ENCODE measurements around the gene ZFAND3. TPM values are rescaled to one million over a fixed set of nuclear protein-coding genes. Genes with fewer than 3 reads are reported as not detected.

The ZFAND3 gene
- total RNA-seq, 1 donor from 2014 or later, result 131 TPM

GRCh38 chr6:38159596-38159995 lies 340.1 kb downstream of the ZFAND3 start:
- H3K27ac ChIP-seq (ENCODE audit: low read depth, low read length), result no peak overlapping the region
- no peak overlapping the region for H3K27ac Mint-ChIP-seq (ENCODE audit: unreplicated experiment)
- H3K4me1 Mint-ChIP-seq (ENCODE audit: low read depth, unreplicated experiment), result peaks cover 2% of the 10 kb centered on the region
- H3K79me2 ChIP-seq (ENCODE audit: insufficient read depth, low read length), result no peaks in the 10 kb centered on the region
- peaks cover 10% of the 10 kb centered on the region for H3K36me3 Mint-ChIP-seq (ENCODE audit: low read depth, unreplicated experiment)
- H4K20me1 ChIP-seq (ENCODE audit: insufficient read depth, low read length), result peaks cover 29% of the 10 kb centered on the region
- FAIRE-seq, result no peak
- no peak overlapping the region for H3K4me2 ChIP-seq (ENCODE audit: low read length)
- H3K4me3 Mint-ChIP-seq (ENCODE audit: unreplicated experiment), result no peak overlapping the region
- TF ChIP-seq EZH2 (IDR thresholded peaks at IDR 0.05; ENCODE audit: insufficient read depth, low read length), result no peak
- TF ChIP-seq, protein P1, sequence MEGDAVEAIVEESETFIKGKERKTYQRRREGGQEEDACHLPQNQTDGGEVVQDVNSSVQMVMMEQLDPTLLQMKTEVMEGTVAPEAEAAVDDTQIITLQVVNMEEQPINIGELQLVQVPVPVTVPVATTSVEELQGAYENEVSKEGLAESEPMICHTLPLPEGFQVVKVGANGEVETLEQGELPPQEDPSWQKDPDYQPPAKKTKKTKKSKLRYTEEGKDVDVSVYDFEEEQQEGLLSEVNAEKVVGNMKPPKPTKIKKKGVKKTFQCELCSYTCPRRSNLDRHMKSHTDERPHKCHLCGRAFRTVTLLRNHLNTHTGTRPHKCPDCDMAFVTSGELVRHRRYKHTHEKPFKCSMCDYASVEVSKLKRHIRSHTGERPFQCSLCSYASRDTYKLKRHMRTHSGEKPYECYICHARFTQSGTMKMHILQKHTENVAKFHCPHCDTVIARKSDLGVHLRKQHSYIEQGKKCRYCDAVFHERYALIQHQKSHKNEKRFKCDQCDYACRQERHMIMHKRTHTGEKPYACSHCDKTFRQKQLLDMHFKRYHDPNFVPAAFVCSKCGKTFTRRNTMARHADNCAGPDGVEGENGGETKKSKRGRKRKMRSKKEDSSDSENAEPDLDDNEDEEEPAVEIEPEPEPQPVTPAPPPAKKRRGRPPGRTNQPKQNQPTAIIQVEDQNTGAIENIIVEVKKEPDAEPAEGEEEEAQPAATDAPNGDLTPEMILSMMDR (IDR thresholded peaks at IDR 0.05; ENCODE audit: insufficient read depth, low read depth, low read length), result no peak
- H3K9me3 Mint-ChIP-seq (ENCODE audit: unreplicated experiment), result peaks cover 3% of the 10 kb centered on the region
- H3K4me1 ChIP-seq (ENCODE audit: insufficient read depth, low read length), result peaks cover 4% of the 10 kb centered on the region
- H2AFZ ChIP-seq (ENCODE audit: low read depth, low read length), result no peak overlapping the region
- no peaks in the 10 kb centered on the region for H3K9me3 ChIP-seq (ENCODE audit: insufficient read depth, low read depth, low read length)
- H3K27me3 Mint-ChIP-seq (ENCODE audit: low read depth, unreplicated experiment), result no peaks in the 10 kb centered on the region
- DNase-seq (ENCODE audit: low read depth), result no peak
- H3K4me3 ChIP-seq (ENCODE audit: insufficient read depth, low read depth, low read length), result no peak overlapping the region
- no peaks in the 10 kb centered on the region for H3K36me3 ChIP-seq (ENCODE audit: insufficient read depth, low read length)
- H3K27me3 ChIP-seq (ENCODE audit: insufficient read depth, low read length), result no peaks in the 10 kb centered on the region
- H3K9ac ChIP-seq (ENCODE audit: low read length), result no peak overlapping the region

GRCh38 chr6:38160831-38161230 lies 341.3 kb downstream of the ZFAND3 start:
- Mint-ChIP-seq H3K9me3 (ENCODE audit: unreplicated experiment) (peaks cover 3% of the 10 kb centered on the region), H3K27me3 (ENCODE audit: low read depth, unreplicated experiment) (no peaks in the 10 kb centered on the region), H3K4me3 (ENCODE audit: unreplicated experiment) (no peak overlapping the region), H3K36me3 (ENCODE audit: low read depth, unreplicated experiment) (peaks cover 6% of the 10 kb centered on the region), H3K27ac (ENCODE audit: unreplicated experiment) (no peak overlapping the region), H3K4me1 (ENCODE audit: low read depth, unreplicated experiment) (peaks cover 5% of the 10 kb centered on the region)
- no peak overlapping the region for H2AFZ ChIP-seq (ENCODE audit: low read depth, low read length)
- no peak overlapping the region for H3K9ac ChIP-seq (ENCODE audit: low read length)
- no peak overlapping the region for H3K4me2 ChIP-seq (ENCODE audit: low read length)
- H4K20me1 ChIP-seq (ENCODE audit: insufficient read depth, low read length), result peaks cover 22% of the 10 kb centered on the region
- FAIRE-seq, result no peak
- no peaks in the 10 kb centered on the region for H3K27me3 ChIP-seq (ENCODE audit: insufficient read depth, low read length)
- DNase-seq (ENCODE audit: low read depth), result no peak
- no peaks in the 10 kb centered on the region for H3K36me3 ChIP-seq (ENCODE audit: insufficient read depth, low read length)
- H3K27ac ChIP-seq (ENCODE audit: low read depth, low read length), result no peak overlapping the region
- H3K4me3 ChIP-seq (ENCODE audit: insufficient read depth, low read depth, low read length), result no peak overlapping the region
- no peaks in the 10 kb centered on the region for H3K9me3 ChIP-seq (ENCODE audit: insufficient read depth, low read depth, low read length)
- no peak for TF ChIP-seq EZH2 (IDR thresholded peaks at IDR 0.05; ENCODE audit: insufficient read depth, low read length)
- TF ChIP-seq, protein P1 (IDR thresholded peaks at IDR 0.05; ENCODE audit: insufficient read depth, low read depth, low read length), result no peak
- no peaks in the 10 kb centered on the region for H3K4me1 ChIP-seq (ENCODE audit: insufficient read depth, low read length)
- H3K79me2 ChIP-seq (ENCODE audit: insufficient read depth, low read length), result no peaks in the 10 kb centered on the region

DNA sequence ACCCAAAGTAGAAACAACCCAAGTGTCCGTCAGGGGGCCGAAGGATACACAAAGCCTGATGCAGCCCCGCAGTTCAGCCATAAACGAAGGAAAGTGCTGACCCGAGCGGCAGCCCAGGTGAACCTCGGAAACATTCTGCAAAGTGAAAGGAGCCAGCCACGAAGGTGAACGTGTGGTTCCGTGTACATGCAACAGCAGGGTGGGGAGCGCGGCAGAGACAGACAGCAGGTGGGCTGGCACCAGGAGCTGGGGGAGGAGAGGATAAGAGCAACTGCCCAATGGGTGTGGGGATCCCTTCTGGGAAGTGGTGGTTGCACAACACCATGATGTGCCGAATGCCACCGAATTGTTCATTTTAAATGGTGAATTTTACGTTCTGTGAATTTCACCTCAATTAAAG lies 341.8 kb downstream of the ZFAND3 start:
- Histone ChIP-seq H3K27me3 (ENCODE audit: insufficient read depth, low read length) (no peaks in the 10 kb centered on the region), H3K9ac (ENCODE audit: low read length) (no peak overlapping the region), H3K9me3 (ENCODE audit: insufficient read depth, low read depth, low read length) (no peaks in the 10 kb centered on the region), H3K4me2 (ENCODE audit: low read length) (no peak overlapping the region), H2AFZ (ENCODE audit: low read depth, low read length) (no peak overlapping the region), H3K27ac (ENCODE audit: low read depth, low read length) (no peak overlapping the region), H3K79me2 (ENCODE audit: insufficient read depth, low read length) (no peaks in the 10 kb centered on the region), H4K20me1 (ENCODE audit: insufficient read depth, low read length) (peaks cover 18% of the 10 kb centered on the region), H3K4me1 (ENCODE audit: insufficient read depth, low read length) (no peaks in the 10 kb centered on the region), H3K36me3 (ENCODE audit: insufficient read depth, low read length) (no peaks in the 10 kb centered on the region), H3K4me3 (ENCODE audit: insufficient read depth, low read depth, low read length) (no peak overlapping the region)
- peaks cover 3% of the 10 kb centered on the region for H3K9me3 Mint-ChIP-seq (ENCODE audit: unreplicated experiment)
- H3K27ac Mint-ChIP-seq (ENCODE audit: unreplicated experiment), result no peak overlapping the region
- H3K36me3 Mint-ChIP-seq (ENCODE audit: low read depth, unreplicated experiment), result peaks cover 6% of the 10 kb centered on the region
- peaks cover 3% of the 10 kb centered on the region for H3K4me1 Mint-ChIP-seq (ENCODE audit: low read depth, unreplicated experiment)
- FAIRE-seq (no peak), DNase-seq (ENCODE audit: low read depth) (no peak)
- TF ChIP-seq, protein P1 (IDR thresholded peaks at IDR 0.05; ENCODE audit: insufficient read depth, low read depth, low read length), result no peak
- TF ChIP-seq EZH2 (IDR thresholded peaks at IDR 0.05; ENCODE audit: insufficient read depth, low read length), result no peak
- no peaks in the 10 kb centered on the region for H3K27me3 Mint-ChIP-seq (ENCODE audit: low read depth, unreplicated experiment)
- H3K4me3 Mint-ChIP-seq (ENCODE audit: unreplicated experiment), result no peak overlapping the region

Measured in astrocyte (in vitro differentiated cells and primary cell).